ENCODE results near the gene ENOPH1.
"Not testable (repeated sequence)": the region's sequence is repeated elsewhere in the genome, so short reads cannot be mapped to it uniquely, and the experiment has no call there.

Gene ENOPH1

DNA sequence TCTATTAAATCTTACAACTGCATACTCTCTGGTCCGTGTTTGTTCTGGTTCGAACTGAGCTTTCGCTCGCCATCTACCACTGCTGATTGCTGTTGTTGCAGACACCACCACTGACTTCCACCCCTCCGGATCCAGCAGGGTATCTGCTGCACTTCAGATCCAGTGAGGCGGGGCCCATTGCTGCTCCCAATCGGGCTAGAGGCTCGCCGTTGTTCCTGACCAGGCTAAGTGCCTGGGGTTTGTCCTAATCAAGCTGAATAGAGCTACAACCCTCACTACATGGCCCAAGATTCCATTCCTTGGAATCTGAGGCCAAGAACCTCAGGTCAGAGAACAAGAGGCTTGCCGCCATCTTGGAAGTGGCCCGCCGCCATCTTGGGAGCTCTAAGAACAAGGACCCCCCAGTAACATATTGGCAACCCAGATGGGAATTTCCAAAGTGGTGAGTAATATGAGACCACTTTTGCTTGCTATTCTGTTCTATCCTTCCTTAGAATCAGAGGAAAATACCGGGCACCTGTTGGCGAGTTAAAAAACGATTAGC is 43.3 kb downstream of the ENOPH1 start:
- DNase-seq (ENCODE audit: extremely low spot score), result no peak
- ChIA-PET POLR2A (no interaction called here), CTCF (no interaction called here)
- no peak for TF ChIP-seq ARNT (IDR thresholded peaks at IDR 0.05)
- no peak for TF ChIP-seq SUZ12 (IDR thresholded peaks at IDR 0.05)
- no peak for TF ChIP-seq L3MBTL2 (conservative IDR thresholded peaks at IDR 0.05)
- TF ChIP-seq HDGF (IDR thresholded peaks at IDR 0.05; ENCODE audit: borderline replicate concordance), result no peak
- no peak for TF ChIP-seq NFRKB (IDR thresholded peaks at IDR 0.05)
- TF ChIP-seq FOXK2 (IDR thresholded peaks at IDR 0.05), result no peak
- TF ChIP-seq TARDBP (IDR thresholded peaks at IDR 0.05), result no peak
- TF ChIP-seq ZNF384 (IDR thresholded peaks at IDR 0.05), result no peak
- TF ChIP-seq CTBP1 (IDR thresholded peaks at IDR 0.05; ENCODE audit: borderline replicate concordance), result no peak
- TF ChIP-seq, protein P1, sequence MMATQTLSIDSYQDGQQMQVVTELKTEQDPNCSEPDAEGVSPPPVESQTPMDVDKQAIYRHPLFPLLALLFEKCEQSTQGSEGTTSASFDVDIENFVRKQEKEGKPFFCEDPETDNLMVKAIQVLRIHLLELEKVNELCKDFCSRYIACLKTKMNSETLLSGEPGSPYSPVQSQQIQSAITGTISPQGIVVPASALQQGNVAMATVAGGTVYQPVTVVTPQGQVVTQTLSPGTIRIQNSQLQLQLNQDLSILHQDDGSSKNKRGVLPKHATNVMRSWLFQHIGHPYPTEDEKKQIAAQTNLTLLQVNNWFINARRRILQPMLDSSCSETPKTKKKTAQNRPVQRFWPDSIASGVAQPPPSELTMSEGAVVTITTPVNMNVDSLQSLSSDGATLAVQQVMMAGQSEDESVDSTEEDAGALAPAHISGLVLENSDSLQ (IDR thresholded peaks at IDR 0.05), result no peak
- no peak for TF ChIP-seq FOXA1 (IDR thresholded peaks at IDR 0.05)
- TF ChIP-seq FOXM1 (IDR thresholded peaks at IDR 0.05; ENCODE audit: borderline replicate concordance), result no peak
- no peak for TF ChIP-seq BHLHE40 (IDR thresholded peaks at IDR 0.05; ENCODE audit: borderline replicate concordance)
- no peak for TF ChIP-seq ELF4 (IDR thresholded peaks at IDR 0.05)
- TF ChIP-seq LEF1 (IDR thresholded peaks at IDR 0.05; ENCODE audit: borderline replicate concordance), result no peak
- no peak for TF ChIP-seq SP1 (IDR thresholded peaks at IDR 0.05)

GRCh38 chr4:82475931-82476330 is 45.5 kb downstream of the ENOPH1 start:
- POLR2A ChIA-PET, result interaction anchor here (0.7 kb wide), 1 partner anchor 11 kb away, joined by 3 read pairs; no protein-coding TSS in a partner anchor

GRCh38 chr4:82477469-82477868 is 47.1 kb downstream of the ENOPH1 start:
- POLR2A ChIA-PET; DNase-seq (ENCODE audit: extremely low spot score); CTCF ChIA-PET: not testable (repeated sequence)

More at GRCh38 chr4:82475931-82476330, 45.5 kb downstream of the ENOPH1 start:
- CTCF ChIA-PET; DNase-seq (ENCODE audit: extremely low spot score): not testable (repeated sequence)

DNA sequence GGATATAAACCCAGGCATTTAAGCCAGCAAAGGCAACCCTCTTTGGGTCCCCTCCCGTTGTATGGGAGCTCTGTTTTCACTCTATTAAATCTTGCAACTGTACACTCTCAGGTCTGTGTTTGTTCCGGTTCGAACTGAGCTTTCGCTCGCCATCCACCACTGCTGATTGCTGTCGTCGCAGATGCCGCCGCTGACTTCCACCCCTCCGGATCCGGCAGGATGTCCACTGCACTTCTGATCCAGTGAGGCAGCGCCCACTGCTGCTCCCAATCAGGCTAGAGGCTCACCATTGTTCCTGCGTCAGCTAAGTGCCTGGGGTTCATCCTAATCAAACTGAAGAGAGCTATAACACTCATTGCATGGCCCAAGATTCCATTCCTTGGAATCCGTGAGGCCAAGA is 49.2 kb downstream of the ENOPH1 start:
- no peak for DNase-seq (ENCODE audit: extremely low spot score)
- ChIA-PET POLR2A (no interaction called here), CTCF (interaction anchor here (1.0 kb wide), 1 partner anchor 259 kb away, joined by 3 read pairs; no protein-coding TSS in a partner anchor)

GRCh38 chr4:82480771-82481505 is 50.5 kb downstream of the ENOPH1 start:
- ChIA-PET POLR2A (no interaction called here), CTCF (no interaction called here)
- TF ChIP-seq FOXA1 (IDR thresholded peaks at IDR 0.05) (no peak), CTBP1 (IDR thresholded peaks at IDR 0.05; ENCODE audit: borderline replicate concordance) (no peak), LEF1 (IDR thresholded peaks at IDR 0.05; ENCODE audit: borderline replicate concordance) (no peak), L3MBTL2 (conservative IDR thresholded peaks at IDR 0.05) (no peak), TARDBP (IDR thresholded peaks at IDR 0.05) (no peak), HDGF (IDR thresholded peaks at IDR 0.05; ENCODE audit: borderline replicate concordance) (no peak), ZNF384 (IDR thresholded peaks at IDR 0.05) (no peak), NFRKB (IDR thresholded peaks at IDR 0.05) (no peak), FOXM1 (IDR thresholded peaks at IDR 0.05; ENCODE audit: borderline replicate concordance) (no peak), FOXK2 (IDR thresholded peaks at IDR 0.05) (no peak), SUZ12 (IDR thresholded peaks at IDR 0.05) (no peak), SP1 (IDR thresholded peaks at IDR 0.05) (no peak), ELF4 (IDR thresholded peaks at IDR 0.05) (no peak), BHLHE40 (IDR thresholded peaks at IDR 0.05; ENCODE audit: borderline replicate concordance) (no peak), ARNT (IDR thresholded peaks at IDR 0.05) (no peak)
- TF ChIP-seq, protein P1 (IDR thresholded peaks at IDR 0.05), result no peak
- DNase-seq (ENCODE audit: extremely low spot score), result no peak

More for the DNA sequence above, 49.2 kb downstream of the ENOPH1 start:
- TF ChIP-seq HDGF (IDR thresholded peaks at IDR 0.05; ENCODE audit: borderline replicate concordance) (no peak), FOXM1 (IDR thresholded peaks at IDR 0.05; ENCODE audit: borderline replicate concordance) (no peak), NFRKB (IDR thresholded peaks at IDR 0.05) (no peak), TARDBP (IDR thresholded peaks at IDR 0.05) (no peak), SUZ12 (IDR thresholded peaks at IDR 0.05) (no peak), SP1 (IDR thresholded peaks at IDR 0.05) (no peak), BHLHE40 (IDR thresholded peaks at IDR 0.05; ENCODE audit: borderline replicate concordance) (no peak), L3MBTL2 (conservative IDR thresholded peaks at IDR 0.05) (no peak), FOXA1 (IDR thresholded peaks at IDR 0.05) (no peak), FOXK2 (IDR thresholded peaks at IDR 0.05) (no peak), ELF4 (IDR thresholded peaks at IDR 0.05) (no peak), LEF1 (IDR thresholded peaks at IDR 0.05; ENCODE audit: borderline replicate concordance) (no peak)
- TF ChIP-seq, protein P1 (IDR thresholded peaks at IDR 0.05), result no peak

DNA sequence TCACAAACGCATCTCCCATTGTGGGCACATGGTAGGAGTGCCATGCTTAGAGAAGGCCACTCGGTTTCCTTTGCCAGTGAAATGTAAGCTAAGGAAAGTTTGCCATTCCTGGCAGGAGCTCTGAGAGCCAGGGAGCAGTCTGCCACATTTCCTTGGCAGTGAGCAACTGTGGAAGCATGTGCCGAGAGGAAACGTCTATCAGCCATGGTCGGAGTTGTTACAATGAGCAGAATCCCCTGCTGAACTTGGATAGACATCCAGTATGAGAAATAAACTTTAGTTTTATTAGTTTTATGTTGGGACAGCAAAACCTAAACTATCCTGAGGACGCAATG is 51.1 kb downstream of the ENOPH1 start:
- TF ChIP-seq FOXK2 (IDR thresholded peaks at IDR 0.05) (no peak), ARNT (IDR thresholded peaks at IDR 0.05) (no peak), BHLHE40 (IDR thresholded peaks at IDR 0.05; ENCODE audit: borderline replicate concordance) (no peak)
- POLR2A ChIA-PET, result no interaction called here
- no peak for DNase-seq (ENCODE audit: extremely low spot score)
- CTCF ChIA-PET, result no interaction called here

Data from HEK293T (cell line).